HG03103 (cell line): ENCODE data around the gene TBCEL.
"Not testable (repeated sequence)": the region's sequence is repeated elsewhere in the genome, so short reads cannot be mapped to it uniquely, and the experiment has no call there.

ENCODE experiments used
- ATAC-seq: cut with Tn5 transposase; IDR thresholded peaks from one replicate; pipeline ENCODE4 v1.9.1; 2021; ENCODE audit warnings: low read depth; ENCODE audit not compliant: unreplicated experiment

Gene TBCEL

GRCh38 chr11:121024989-121025388, 1.1 kb downstream of the TBCEL start:
- ATAC-seq: no peak

DNA sequence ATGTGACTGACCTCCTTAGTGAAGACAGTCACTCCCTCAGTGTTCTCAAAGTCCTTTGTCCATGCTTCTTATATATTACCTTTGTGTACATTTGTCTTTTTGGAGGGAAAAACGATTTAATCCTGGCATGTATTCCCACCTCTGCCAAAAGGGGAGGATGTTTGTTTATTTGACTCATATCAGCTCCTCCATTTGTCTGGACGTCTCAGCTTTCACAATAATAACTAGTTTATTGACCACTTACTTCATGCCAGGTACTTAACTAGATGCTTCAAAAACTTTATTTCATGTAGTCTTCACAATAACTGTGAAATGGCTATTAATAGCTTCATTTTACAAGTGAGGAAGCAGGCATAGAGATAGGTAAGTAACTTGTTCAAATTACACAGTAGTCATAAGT, 5.3 kb downstream of the TBCEL start:
- ATAC-seq: no peak

- ATAC-seq: no peak
Measured at GRCh38 chr11:121029813-121030445, 6.0 kb downstream of the TBCEL start.

- no peak for ATAC-seq
Measured at GRCh38 chr11:121031167-121031566, 7.3 kb downstream of the TBCEL start.

- ATAC-seq: not testable (repeated sequence)
Measured at GRCh38 chr11:121031648-121032047, 7.7 kb downstream of the TBCEL start.

- ATAC-seq: no peak
Measured at GRCh38 chr11:121032546-121032945, 8.6 kb downstream of the TBCEL start.

- ATAC-seq: no peak
Measured at GRCh38 chr11:121033635-121034034, 9.7 kb downstream of the TBCEL start.

DNA sequence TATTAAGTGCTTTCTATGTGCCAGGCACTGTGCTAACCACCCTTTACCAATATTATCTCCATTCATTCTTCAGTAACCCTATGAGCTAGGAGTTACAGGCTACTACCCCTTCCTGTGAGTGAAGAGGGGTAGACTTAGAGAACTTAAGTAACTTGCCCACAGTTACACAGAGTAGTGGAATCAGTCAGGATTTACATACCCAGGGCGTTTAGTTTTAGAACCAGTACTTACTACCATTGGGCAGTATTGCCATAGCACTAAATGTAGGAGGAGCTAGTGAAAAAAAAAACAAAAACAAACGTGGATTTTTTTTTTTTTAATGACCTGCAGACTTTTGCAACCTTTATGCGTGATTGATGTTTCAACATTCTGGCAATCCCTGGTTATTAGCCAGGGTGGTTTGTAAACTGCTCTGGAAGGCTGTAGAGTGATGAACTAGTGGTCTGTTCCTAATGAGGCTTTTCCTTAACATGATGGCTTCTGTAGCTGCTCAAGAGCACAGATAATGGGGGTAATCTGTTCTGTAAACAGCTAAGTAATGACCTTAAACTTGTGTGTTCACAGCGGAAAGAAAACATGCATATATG, 11.4 kb downstream of the TBCEL start:
- ATAC-seq: no peak

DNA sequence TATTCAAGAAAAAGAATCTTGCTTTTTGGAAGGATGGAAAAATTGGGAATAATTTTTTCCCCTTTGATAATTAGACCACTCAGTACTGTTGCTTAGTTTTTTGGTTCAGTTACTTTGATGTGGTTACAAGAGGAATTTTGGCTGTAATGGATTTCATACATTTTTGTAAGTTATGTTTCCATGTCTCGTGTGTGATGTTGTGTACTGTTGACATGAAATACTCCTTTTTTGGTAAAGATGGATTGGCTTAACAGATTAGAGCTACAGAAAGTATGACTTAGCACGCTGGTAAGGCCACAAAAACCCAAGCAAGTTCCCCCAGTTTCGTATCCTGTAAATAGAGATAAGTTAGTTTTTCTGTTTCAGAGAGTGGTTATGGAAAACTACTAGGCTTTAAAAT, 11.9 kb downstream of the TBCEL start:
- no peak for ATAC-seq

GRCh38 chr11:121037016-121037415, 13.1 kb downstream of the TBCEL start:
- ATAC-seq: no peak

- no peak for ATAC-seq
Measured at GRCh38 chr11:121038648-121039409, 14.9 kb downstream of the TBCEL start.

GRCh38 chr11:121039971-121040613, 16.2 kb downstream of the TBCEL start:
- no peak for ATAC-seq

DNA sequence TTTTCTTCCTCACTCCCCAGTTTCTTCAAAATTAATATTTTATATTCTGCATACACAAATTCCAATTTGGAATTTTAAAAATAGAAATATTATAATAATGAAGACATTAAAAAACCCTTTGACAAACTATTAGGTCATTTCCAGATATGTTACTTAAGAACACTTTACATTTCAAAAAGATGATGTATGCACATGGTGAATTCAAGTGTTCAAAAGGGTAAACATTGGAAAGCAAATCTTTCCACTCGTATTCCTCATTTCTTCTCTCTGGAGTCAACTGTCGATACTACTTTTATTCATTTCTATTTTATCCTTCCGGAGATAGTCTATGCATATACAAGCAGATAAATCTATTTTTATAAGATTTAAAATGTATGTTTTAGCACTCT, 16.7 kb downstream of the TBCEL start:
- ATAC-seq: no peak

DNA sequence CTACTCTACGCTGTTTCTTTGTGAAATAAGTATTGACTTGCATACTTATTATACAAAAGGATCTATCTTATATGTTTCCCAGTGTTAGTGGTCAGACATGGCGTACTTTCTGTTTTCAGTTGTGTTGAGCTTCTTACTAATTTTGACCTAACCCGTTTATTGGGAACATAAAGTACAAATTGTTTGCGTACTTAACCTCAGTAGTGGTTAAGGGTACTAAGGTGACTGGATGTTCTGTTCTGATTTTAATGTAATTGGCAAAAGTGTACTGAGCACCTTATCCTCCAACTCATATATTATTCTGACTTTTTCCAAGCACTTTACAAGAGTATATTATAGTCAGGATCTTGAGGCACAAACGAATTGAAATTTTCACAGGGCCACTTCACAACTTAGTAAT, 17.2 kb downstream of the TBCEL start:
- ATAC-seq: no peak

DNA sequence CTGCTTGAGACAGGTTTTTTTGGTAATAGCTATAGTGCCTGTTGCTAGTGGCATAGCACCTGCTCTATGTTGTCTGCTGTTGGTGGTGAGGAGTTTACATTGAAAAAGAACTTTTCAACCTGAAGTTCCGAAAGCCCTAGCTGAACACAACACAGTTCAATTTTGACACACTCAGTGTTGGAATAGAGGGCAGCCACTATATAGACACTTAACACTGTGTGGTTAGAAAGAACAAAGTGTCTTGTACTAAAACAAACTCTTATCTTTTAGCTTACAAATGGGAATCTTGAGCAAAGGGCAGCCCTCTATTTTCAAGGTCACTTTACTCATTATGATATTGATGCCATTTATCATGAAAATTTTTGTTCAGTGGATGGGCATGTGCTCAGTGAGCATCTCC, 18.4 kb downstream of the TBCEL start:
- no peak for ATAC-seq

DNA sequence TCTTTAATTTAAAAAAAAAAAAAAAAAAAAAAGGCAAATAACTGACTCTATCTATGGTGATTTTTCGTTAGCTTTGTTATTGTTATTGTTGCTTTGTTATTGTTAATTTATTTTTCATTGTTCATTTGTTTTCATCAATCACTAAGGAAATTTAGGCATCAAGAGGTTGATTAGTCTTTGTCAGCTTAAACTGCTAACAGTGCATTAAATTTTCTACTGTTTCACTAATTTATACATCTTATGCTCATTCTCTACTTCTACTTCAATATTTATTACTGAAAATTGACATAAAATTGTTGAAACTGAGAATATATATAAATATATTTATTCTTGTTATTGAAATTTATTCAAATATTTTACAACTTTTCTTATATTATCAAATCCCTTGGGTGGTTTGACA, 24.0 kb downstream of the TBCEL start:
- no peak for ATAC-seq

GRCh38 chr11:121048464-121049233, 24.7 kb downstream of the TBCEL start:
- no peak for ATAC-seq

DNA sequence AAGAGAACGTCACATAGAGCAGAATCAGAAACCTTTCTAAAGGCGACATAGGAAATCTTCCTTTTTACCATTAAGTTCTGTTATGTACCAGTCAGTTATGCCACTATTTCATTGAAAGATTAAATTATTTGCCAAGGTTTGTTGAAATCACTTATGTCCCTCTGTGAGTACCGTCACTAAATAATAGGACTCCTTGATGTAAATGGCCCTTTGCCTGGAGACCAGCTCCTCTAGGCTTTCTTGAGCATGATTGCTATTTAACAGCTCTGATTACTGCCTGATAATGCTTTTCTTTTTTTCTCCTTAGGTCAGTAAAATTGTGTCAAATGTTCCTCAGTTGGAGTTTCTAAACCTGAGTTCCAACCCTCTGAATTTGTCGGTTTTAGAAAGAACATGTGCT, 29.3 kb downstream of the TBCEL start:
- ATAC-seq: no peak

- ATAC-seq: no peak
Measured at GRCh38 chr11:121054266-121054665, 30.4 kb downstream of the TBCEL start.

GRCh38 chr11:121055076-121055475, 31.2 kb downstream of the TBCEL start:
- ATAC-seq: no peak

DNA sequence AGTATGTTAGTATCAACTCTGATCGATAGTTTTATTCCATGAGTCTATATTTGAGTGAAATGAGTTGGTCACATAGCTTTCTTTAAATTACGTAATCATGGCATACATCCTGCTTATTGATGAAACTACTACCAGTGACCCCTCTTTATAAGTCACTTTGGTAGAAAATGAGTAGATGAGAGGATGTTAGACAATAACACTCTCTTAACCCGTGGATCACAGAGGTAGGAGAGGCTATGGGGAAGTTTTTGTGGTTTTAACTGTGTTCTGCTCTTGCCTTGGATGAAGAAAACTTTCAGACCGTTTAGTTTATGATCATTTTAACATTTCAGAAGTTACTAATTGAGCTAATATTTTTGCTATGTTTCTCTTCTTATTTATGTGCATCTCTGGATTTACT, 34.0 kb downstream of the TBCEL start:
- ATAC-seq: no peak
